Measurements from ENCODE around the gene FAM240A. TPM values are rescaled to one million over a fixed set of nuclear protein-coding genes. Genes with fewer than 3 reads are reported as not detected.

Gene FAM240A
- total RNA-seq, 1 donor from 2014 or later: not detected

- Mint-ChIP-seq H3K4me1 (ENCODE audit: low read depth, unreplicated experiment) (no peaks in the 10 kb centered on the region), H3K9me3 (ENCODE audit: unreplicated experiment) (peaks cover 8% of the 10 kb centered on the region), H3K27ac (ENCODE audit: unreplicated experiment) (no peak overlapping the region), H3K4me3 (ENCODE audit: unreplicated experiment) (no peak overlapping the region), H3K36me3 (ENCODE audit: unreplicated experiment) (peaks cover 8% of the 10 kb centered on the region), H3K27me3 (ENCODE audit: unreplicated experiment) (no peaks in the 10 kb centered on the region)
- TF ChIP-seq CTCF (IDR thresholded peaks at IDR 0.05; ENCODE audit: partially characterized antibody, unreplicated experiment): no peak
- DNase-seq: no peak
Measured at GRCh38 chr3:46649436-46649835, 37.1 kb downstream of the FAM240A start.

- TF ChIP-seq CTCF (IDR thresholded peaks at IDR 0.05; ENCODE audit: partially characterized antibody, unreplicated experiment): no peak
- H3K9me3 Mint-ChIP-seq (ENCODE audit: unreplicated experiment): peaks cover 8% of the 10 kb centered on the region
- H3K36me3 Mint-ChIP-seq (ENCODE audit: unreplicated experiment): peaks cover 8% of the 10 kb centered on the region
Measured at GRCh38 chr3:46651084-46651483, 38.8 kb downstream of the FAM240A start.

GRCh38 chr3:46655271-46655670 is 42.9 kb downstream of the FAM240A start:
- H3K4me3 Mint-ChIP-seq (ENCODE audit: unreplicated experiment): no peak overlapping the region
- peaks cover 8% of the 10 kb centered on the region for H3K36me3 Mint-ChIP-seq (ENCODE audit: unreplicated experiment)

More at GRCh38 chr3:46651084-46651483, 38.8 kb downstream of the FAM240A start:
- Mint-ChIP-seq H3K27ac (ENCODE audit: unreplicated experiment) (no peak overlapping the region), H3K4me1 (ENCODE audit: low read depth, unreplicated experiment) (no peaks in the 10 kb centered on the region), H3K27me3 (ENCODE audit: unreplicated experiment) (no peaks in the 10 kb centered on the region), H3K4me3 (ENCODE audit: unreplicated experiment) (no peak overlapping the region)
- no peak for DNase-seq

GRCh38 chr3:46656778-46657556 is 44.6 kb downstream of the FAM240A start:
- TF ChIP-seq CTCF (IDR thresholded peaks at IDR 0.05; ENCODE audit: partially characterized antibody, unreplicated experiment): no peak
- peaks cover 4% of the 10 kb centered on the region for H3K9me3 Mint-ChIP-seq (ENCODE audit: unreplicated experiment)
- peaks cover 8% of the 10 kb centered on the region for H3K4me1 Mint-ChIP-seq (ENCODE audit: low read depth, unreplicated experiment)
- peaks cover 3% of the 10 kb centered on the region for H3K27me3 Mint-ChIP-seq (ENCODE audit: unreplicated experiment)
- no peak for DNase-seq
- no peak overlapping the region for H3K27ac Mint-ChIP-seq (ENCODE audit: unreplicated experiment)
- no peak overlapping the region for H3K4me3 Mint-ChIP-seq (ENCODE audit: unreplicated experiment)
- H3K36me3 Mint-ChIP-seq (ENCODE audit: unreplicated experiment): peaks cover 8% of the 10 kb centered on the region

More at GRCh38 chr3:46655271-46655670, 42.9 kb downstream of the FAM240A start:
- no peaks in the 10 kb centered on the region for H3K27me3 Mint-ChIP-seq (ENCODE audit: unreplicated experiment)
- no peak for TF ChIP-seq CTCF (IDR thresholded peaks at IDR 0.05; ENCODE audit: partially characterized antibody, unreplicated experiment)
- no peak overlapping the region for H3K27ac Mint-ChIP-seq (ENCODE audit: unreplicated experiment)
- DNase-seq: no peak
- H3K9me3 Mint-ChIP-seq (ENCODE audit: unreplicated experiment): peaks cover 8% of the 10 kb centered on the region
- H3K4me1 Mint-ChIP-seq (ENCODE audit: low read depth, unreplicated experiment): peaks cover 5% of the 10 kb centered on the region

GRCh38 chr3:46659285-46659684 is 47.0 kb downstream of the FAM240A start:
- H3K27me3 Mint-ChIP-seq (ENCODE audit: unreplicated experiment): peaks cover 3% of the 10 kb centered on the region
- H3K27ac Mint-ChIP-seq (ENCODE audit: unreplicated experiment): no peak overlapping the region
- H3K4me3 Mint-ChIP-seq (ENCODE audit: unreplicated experiment): no peak overlapping the region
- no peaks in the 10 kb centered on the region for H3K36me3 Mint-ChIP-seq (ENCODE audit: unreplicated experiment)
- H3K9me3 Mint-ChIP-seq (ENCODE audit: unreplicated experiment): peaks cover 2% of the 10 kb centered on the region
- no peak for DNase-seq
- H3K4me1 Mint-ChIP-seq (ENCODE audit: low read depth, unreplicated experiment): peaks cover 20% of the 10 kb centered on the region
- TF ChIP-seq CTCF (IDR thresholded peaks at IDR 0.05; ENCODE audit: partially characterized antibody, unreplicated experiment): no peak

All from glutamatergic neuron (in vitro differentiated cells).